Thymus (tissue), 11 donors: Measurements from ENCODE around the gene KIF13A. TPM values are rescaled to one million over a fixed set of nuclear protein-coding genes. Genes with fewer than 3 reads are reported as not detected.

Source experiments
- DNase-seq, 9 donors: peaks; one replicate each; pipeline ENCODE4 v3.0.0-alpha.2; 2013; ENCODE audit warnings: low spot score in 9 of 9, low read depth in 6 of 9, missing footprints in 1 of 9
- H3K27ac ChIP-seq, 2 donors: one replicate each; pipeline ENCODE4 v1.5.1; 2013; ENCODE audit warnings: control low read depth in 1 of 2, low read depth in 1 of 2, low read length in 1 of 2, mild to moderate bottlenecking in 1 of 2, moderate library complexity in 1 of 2
- H3K27me3 ChIP-seq, 2 donors: one replicate each; pipeline ENCODE4 v1.5.1; 2013; ENCODE audit warnings: low read length in 1 of 2; ENCODE audit not compliant: control insufficient read depth in 2 of 2, insufficient read depth in 1 of 2
- H3K36me3 ChIP-seq, 2 donors: one replicate each; pipeline ENCODE4 v1.5.1; 2013; ENCODE audit warnings: low read length in 1 of 2, mild to moderate bottlenecking in 1 of 2, moderate library complexity in 1 of 2; ENCODE audit not compliant: control insufficient read depth in 2 of 2, insufficient read depth in 2 of 2
- H3K4me1 ChIP-seq, 2 donors: one replicate each; pipeline ENCODE4 v1.5.1; 2013; ENCODE audit warnings: low read length in 2 of 2; ENCODE audit not compliant: control insufficient read depth in 2 of 2, insufficient read depth in 2 of 2
- H3K4me3 ChIP-seq, 2 donors: one replicate each; pipeline ENCODE4 v1.5.1; 2013; ENCODE audit warnings: low read length in 2 of 2, control low read depth in 1 of 2, mild to moderate bottlenecking in 1 of 2
- H3K9me3 ChIP-seq, 2 donors: one replicate each; pipeline ENCODE4 v1.5.1; 2013; ENCODE audit warnings: low read length in 1 of 2, mild to moderate bottlenecking in 1 of 2; ENCODE audit not compliant: control insufficient read depth in 2 of 2, insufficient read depth in 1 of 2
- WGBS: extraction: QIAGEN DNeasy Blood & Tissue Kit; methylation state at CpG from one replicate; pipeline ENCODE4 v1.1.7; 2013; 5-methylcytosine and 5-hydroxymethylcytosine counted together
- polyA plus RNA-seq: library from polyadenylated mRNA; stranded (reverse); fragments of 200-250 nt; gene quantifications from one replicate; pipeline ENCODE4 v1.2.3, GENCODE V29; 2013
- total RNA-seq: library from RNA; stranded (reverse); fragments of 120-200 nt; gene quantifications from one replicate; pipeline ENCODE4 v1.2.4, GENCODE V29; 2013
- donor health status: healthy.

Gene KIF13A
- total and polyA plus RNA-seq, 2 donors = 8.5 to 13.7 TPM

DNA sequence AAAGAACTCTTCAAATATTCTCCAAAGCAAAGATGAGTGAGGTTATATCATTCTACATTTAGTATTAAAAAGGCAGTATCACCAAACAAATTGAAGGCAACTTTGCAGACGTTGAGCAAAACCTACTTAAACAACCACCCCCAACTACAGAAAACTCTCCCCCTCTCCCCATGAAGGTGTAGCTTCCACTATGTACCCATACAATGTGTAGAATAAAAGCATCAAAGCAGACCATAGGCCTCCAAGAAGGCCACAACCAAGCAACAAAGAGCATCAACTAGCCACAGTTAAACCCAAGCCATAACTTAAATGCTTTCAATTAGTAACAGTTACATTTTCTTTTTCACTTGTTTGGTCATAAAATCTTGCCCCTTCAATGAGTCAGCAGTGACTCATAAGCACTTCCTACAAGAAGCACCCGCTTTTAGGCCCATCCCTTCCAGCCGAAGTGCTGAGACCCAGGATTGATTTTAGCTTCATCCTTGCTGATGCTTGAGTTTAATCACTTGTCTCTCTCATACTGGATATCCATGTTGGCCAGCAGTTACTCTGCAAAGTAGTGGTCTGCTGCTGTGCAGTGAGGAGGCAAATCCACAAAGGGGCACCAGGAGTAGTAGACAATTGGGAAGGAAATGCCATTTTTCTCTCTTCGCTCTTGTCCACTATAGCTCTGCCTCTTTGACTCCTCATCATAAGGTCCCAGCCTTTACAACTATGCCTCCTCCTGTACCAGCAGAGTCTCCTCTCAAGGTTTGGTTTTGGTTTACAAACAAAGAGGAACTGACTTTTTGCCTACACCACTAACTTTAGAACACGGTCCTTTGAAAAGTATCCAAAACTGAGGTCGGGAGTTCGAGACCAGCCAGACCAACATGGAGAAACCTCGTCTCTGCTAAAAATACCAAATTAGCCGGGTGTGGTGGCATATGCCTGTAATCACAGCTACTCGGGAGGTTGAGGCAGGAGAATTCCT is 272.3 kb downstream of the KIF13A start:
- Histone ChIP-seq H3K27ac (no peak overlapping the region), H3K36me3 (no peaks in the 10 kb centered on the region), H3K9me3 (no peaks in the 10 kb centered on the region), H3K4me1 (no peaks in the 10 kb centered on the region), H3K4me3 (no peak overlapping the region), H3K27me3 (no peaks in the 10 kb centered on the region)
- DNase-seq = no peak
- 79% methylated on average over 10 of the region's 10 CpGs for WGBS

DNA sequence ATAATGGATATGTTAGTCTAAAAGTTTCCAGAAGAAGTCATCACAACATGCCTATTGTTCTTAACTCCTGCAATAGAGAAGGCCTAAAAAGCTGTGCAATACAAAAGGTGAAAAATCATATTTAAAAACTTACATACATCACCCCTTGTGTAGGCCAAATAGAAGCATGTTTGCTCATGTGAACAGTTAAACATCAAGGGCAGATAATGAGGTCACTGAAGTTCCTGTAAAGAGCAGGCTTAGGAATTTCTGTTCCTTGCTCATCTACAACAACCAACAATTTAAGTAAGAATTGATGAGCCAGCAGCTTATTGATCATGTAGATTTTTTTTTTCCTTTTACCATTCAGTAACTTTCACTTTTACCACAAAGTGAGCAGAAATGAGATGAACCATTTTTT is 273.3 kb downstream of the KIF13A start:
- no peak for DNase-seq
- no peaks in the 10 kb centered on the region for H3K36me3 ChIP-seq
- no peaks in the 10 kb centered on the region for H3K27me3 ChIP-seq

DNA sequence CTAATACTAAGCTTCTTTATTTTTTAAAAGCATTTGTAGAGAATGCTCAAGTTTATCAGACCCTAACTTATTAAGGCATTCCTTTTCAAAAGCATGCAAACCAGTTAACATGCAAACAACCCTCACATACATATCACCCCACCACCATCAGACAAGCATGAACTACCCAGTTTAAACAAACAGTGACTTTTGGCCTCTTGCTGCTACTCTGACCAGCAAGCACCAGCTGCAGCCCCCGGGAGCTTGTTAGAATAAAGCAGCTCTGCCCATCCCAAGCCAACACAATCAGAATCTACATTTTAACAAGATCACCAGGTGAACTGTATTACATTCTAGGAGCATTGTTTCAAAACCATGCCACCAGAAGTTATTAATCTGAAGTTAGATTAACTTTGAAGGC is 274.9 kb downstream of the KIF13A start:
- Histone ChIP-seq H3K36me3 (no peaks in the 10 kb centered on the region), H3K4me3 (no peak overlapping the region), H3K9me3 (no peaks in the 10 kb centered on the region), H3K27ac (no peak overlapping the region), H3K27me3 (no peaks in the 10 kb centered on the region), H3K4me1 (no peaks in the 10 kb centered on the region)
- DNase-seq = no peak
- WGBS = 95% methylated on average over 1 of the region's 1 CpG

More for the DNA sequence above, 273.3 kb downstream of the KIF13A start:
- no peaks in the 10 kb centered on the region for H3K4me1 ChIP-seq
- no peak overlapping the region for H3K27ac ChIP-seq
- H3K9me3 ChIP-seq = no peaks in the 10 kb centered on the region
- no peak overlapping the region for H3K4me3 ChIP-seq

DNA sequence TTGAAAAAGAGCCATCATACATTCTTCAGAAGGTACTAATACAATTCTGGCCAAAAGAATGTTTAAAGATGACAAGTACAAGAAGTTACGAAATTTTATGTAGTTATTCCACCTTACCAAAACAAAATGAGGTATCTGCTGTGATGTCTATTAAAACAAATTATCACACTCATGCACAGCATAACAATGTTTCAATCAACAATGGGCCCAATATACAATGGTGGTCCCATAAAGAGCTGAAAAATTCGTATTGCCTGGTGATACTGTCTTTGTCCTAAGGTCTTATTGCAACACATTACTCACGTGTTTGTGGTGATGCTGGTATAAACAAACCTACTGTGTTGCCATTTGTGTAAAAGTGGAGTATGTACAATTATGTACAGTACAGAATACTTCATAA is 277.1 kb downstream of the KIF13A start:
- no peak overlapping the region for H3K4me3 ChIP-seq
- DNase-seq = no peak
- 94% methylated on average over 3 of the region's 3 CpGs for WGBS
- H3K27ac ChIP-seq = no peak overlapping the region
- peaks cover 0 to 2% of the 10 kb centered on the region in 2 donors for H3K4me1 ChIP-seq
- no peaks in the 10 kb centered on the region for H3K36me3 ChIP-seq
- H3K27me3 ChIP-seq = no peaks in the 10 kb centered on the region
- H3K9me3 ChIP-seq = no peaks in the 10 kb centered on the region

DNA sequence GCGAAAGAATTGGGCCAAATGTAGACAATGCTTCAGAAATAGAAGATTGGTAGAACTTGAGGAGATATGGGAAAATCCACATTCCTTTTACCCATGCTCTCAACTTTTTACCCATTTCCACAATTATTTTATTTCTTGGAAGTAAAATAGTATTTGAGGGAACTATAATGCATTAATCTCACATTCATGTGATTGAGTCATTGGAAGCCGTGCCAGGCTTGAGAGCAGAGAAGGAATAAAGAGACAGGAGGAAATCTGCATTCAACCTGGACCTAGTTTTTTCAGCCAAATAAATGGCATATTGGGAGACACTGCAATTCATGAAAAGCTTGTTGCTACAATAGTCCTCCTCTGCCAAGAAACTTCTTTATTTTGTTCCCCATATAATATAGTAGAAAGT is 278.0 kb downstream of the KIF13A start:
- no peaks in the 10 kb centered on the region for H3K27me3 ChIP-seq
- 99% methylated on average over 2 of the region's 2 CpGs for WGBS
- DNase-seq = no peak
- no peaks in the 10 kb centered on the region for H3K9me3 ChIP-seq
- H3K4me1 ChIP-seq = peaks cover 4 to 5% of the 10 kb centered on the region in 2 donors
- no peak overlapping the region for H3K4me3 ChIP-seq
- no peak overlapping the region for H3K27ac ChIP-seq
- H3K36me3 ChIP-seq = no peaks in the 10 kb centered on the region

Other genes with a start within 250 kb of the KIF13A start
- gene NHLRC1, start 135.0 kb upstream of the KIF13A start, total RNA-seq = 0.99 TPM
- gene NHLRC1, start 135.0 kb upstream of the KIF13A start, polyA plus RNA-seq = 2.4 TPM
- gene TPMT, start 167.4 kb upstream of the KIF13A start, total RNA-seq = 12.8 TPM
- 20.6 TPM for gene TPMT, start 167.4 kb upstream of the KIF13A start, polyA plus RNA-seq
- 14.1 TPM for gene KDM1B, start 167.8 kb upstream of the KIF13A start, total RNA-seq
- gene KDM1B, start 167.8 kb upstream of the KIF13A start, polyA plus RNA-seq = 9.4 TPM